ENCODE data around the gene CARD14.

GRCh38 chr17:80173916-80174315 is 4.1 kb downstream of the CARD14 start:
- TF ChIP-seq CTCF (IDR thresholded peaks at IDR 0.05; ENCODE audit: low read depth, low read length) (no peak), POLR2A (IDR thresholded peaks at IDR 0.05; ENCODE audit: extremely low read depth, insufficient read length) (no peak), MAX (IDR thresholded peaks at IDR 0.05; ENCODE audit: low read depth, low read length) (no peak)

Data from NB4 (cell line).